Tibial artery (tissue), 4 donors: ENCODE data around the gene CARD14.

ENCODE experiments used
- DNase-seq, 2 donors: peaks; one replicate each; pipeline ENCODE4 v3.0.0-alpha.2; 2019
- H3K27ac ChIP-seq, 2 donors: fragments of 200-600 bp; sonication (generic) in 1 of 2; 1 replicate in 1 of 2; 2 replicates in 1 of 2; pipeline ENCODE4 v1.5.1; 2018 to 2019; ENCODE audit warnings: mild to moderate bottlenecking in 1 of 2
- H3K27me3 ChIP-seq, 2 donors: fragments of 200-600 bp; sonication (generic) in 1 of 2; one replicate each; pipeline versions ENCODE4 v1.5.1 to v1.6.0; 2016 to 2019
- H3K36me3 ChIP-seq, 3 donors: fragments of 200-600 bp; sonication (generic) in 2 of 3; one replicate each; pipeline ENCODE4 v1.5.1; 2016 to 2019; ENCODE audit warnings: mild to moderate bottlenecking in 2 of 3
- H3K4me1 ChIP-seq, 4 donors: fragments of 200-600 bp; sonication (generic) in 2 of 4; 1 replicate in 3 of 4; 2 replicates in 1 of 4; pipeline ENCODE4 v1.5.1; 2016 to 2019
- H3K4me3 ChIP-seq, 2 donors: fragments of 200-600 bp; sonication (generic) in 1 of 2; 1 replicate in 1 of 2; 2 replicates in 1 of 2; pipeline ENCODE4 v1.5.1; 2018 to 2019; ENCODE audit warnings: mild to moderate bottlenecking in 2 of 2
- H3K9me3 ChIP-seq, 3 donors: fragments of 200-600 bp; sonication (generic) in 1 of 3; one replicate each; pipeline ENCODE4 v1.5.1; 2016 to 2019
- intact Hi-C: fragments of 100-400 bp; cut with DNase I; formaldehyde crosslinking; loops from one replicate; pipeline ENCODE4 v1.15.0; 2023; ENCODE audit warnings: low total_unique reads
- TF ChIP-seq, protein P1 (sequence below), 2 experiments: fragments of 200-600 bp in 1 of 2; fragments of 450-650 bp in 1 of 2; IDR thresholded peaks; one replicate each; pipeline ENCODE4 v1.5.1; 2017 to 2019; ENCODE audit warnings: antibody characterized with exemption in 2 of 2, mild to moderate bottlenecking in 1 of 2, moderate library complexity in 1 of 2

The CARD14 gene

DNA sequence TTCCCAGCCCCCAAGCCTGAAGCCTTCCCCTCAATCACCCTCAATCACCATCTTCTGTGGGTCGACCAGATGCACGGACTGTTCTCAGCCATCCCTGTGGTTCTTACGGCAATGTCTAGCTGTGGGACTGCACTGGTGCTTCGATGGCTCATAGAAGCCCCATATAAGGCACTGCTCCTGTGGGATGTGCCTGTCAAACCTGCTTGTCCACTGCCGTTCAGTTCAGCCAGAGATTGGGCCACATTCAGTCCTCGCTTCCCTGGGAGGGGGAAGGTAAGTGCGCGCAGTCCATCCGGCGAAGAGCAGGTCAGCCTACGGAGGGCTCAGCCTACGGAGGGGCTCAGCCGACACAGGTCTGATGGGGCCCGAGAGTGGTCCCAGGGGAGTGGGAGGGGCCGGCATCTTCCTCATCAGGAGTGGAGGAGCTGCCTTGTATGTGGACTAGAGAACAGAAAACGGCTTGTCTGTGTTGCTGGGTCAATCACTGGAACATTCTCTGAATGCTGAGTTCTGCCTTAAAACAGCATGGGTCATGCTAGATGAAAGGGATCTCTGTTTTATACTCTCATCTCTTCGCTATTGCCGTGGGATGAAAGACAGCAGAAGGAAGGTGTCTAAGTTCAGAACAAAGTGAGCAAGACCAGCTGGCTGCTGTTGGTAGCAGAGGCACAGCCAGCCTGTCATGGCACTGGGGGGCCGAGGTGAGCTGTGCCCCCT, at the start of gene CARD14:
Gene CARD14 (plus strand): TSS at position 247 of the 717 bp plus-strand sequence. CDS start 11,409 bp downstream, outside the sequence.
- Histone ChIP-seq H3K27ac (no peak within 1 kb of the TSS), H3K4me3 (no peak within 1 kb of the TSS), H3K4me1 (no peaks in the 10 kb centered on the region), H3K36me3 (no peaks in the 10 kb centered on the region), H3K9me3 (no peaks in the 10 kb centered on the region), H3K27me3 (peaks cover 0 to 15% of the 10 kb centered on the region in 2 donors)
- DNase-seq, result no peak
- intact Hi-C loops, result no loop called here
- TF ChIP-seq, protein P1, sequence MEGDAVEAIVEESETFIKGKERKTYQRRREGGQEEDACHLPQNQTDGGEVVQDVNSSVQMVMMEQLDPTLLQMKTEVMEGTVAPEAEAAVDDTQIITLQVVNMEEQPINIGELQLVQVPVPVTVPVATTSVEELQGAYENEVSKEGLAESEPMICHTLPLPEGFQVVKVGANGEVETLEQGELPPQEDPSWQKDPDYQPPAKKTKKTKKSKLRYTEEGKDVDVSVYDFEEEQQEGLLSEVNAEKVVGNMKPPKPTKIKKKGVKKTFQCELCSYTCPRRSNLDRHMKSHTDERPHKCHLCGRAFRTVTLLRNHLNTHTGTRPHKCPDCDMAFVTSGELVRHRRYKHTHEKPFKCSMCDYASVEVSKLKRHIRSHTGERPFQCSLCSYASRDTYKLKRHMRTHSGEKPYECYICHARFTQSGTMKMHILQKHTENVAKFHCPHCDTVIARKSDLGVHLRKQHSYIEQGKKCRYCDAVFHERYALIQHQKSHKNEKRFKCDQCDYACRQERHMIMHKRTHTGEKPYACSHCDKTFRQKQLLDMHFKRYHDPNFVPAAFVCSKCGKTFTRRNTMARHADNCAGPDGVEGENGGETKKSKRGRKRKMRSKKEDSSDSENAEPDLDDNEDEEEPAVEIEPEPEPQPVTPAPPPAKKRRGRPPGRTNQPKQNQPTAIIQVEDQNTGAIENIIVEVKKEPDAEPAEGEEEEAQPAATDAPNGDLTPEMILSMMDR (IDR thresholded peaks at IDR 0.05), result no peak

DNA sequence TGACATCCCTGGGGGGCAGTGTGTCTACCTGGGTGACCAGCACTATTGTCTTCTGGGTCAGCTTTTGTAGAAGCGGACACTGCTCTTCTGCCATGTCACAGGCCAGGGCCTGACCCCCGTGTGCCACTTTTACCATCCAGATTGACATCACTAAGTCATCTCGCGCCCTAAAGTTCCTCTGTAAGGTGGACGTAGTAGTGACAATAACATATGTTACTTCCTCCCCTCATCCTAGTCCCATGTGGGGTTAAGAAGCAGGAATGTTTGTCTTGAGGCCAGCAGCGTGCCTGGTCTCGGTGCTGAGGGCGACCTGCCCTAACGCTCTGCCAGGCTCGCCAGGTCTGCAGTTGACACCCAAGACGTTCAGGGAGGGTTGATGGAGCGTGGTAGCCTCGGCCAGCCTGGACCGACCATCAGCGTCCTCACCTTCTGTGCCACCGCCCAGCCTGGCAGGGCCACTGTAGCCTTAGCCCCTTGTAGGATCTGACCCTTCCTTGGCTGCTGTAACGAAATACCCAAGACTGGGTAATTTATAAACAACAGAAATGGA, 47.7 kb upstream of the CARD14 start:
- Histone ChIP-seq H3K4me1 (peaks cover 0 to 7% (median 0%) of the 10 kb centered on the region in 4 donors), H3K4me3 (no peak overlapping the region), H3K27me3 (peaks cover 0 to 23% of the 10 kb centered on the region in 2 donors), H3K9me3 (no peaks in the 10 kb centered on the region), H3K27ac (no peak overlapping the region), H3K36me3 (peaks cover 0 to 29% (median 6%) of the 10 kb centered on the region in 3 donors)
- intact Hi-C loops, result no loop called here
- TF ChIP-seq, protein P1 (IDR thresholded peaks at IDR 0.05), result no peak
- no peak for DNase-seq

DNA sequence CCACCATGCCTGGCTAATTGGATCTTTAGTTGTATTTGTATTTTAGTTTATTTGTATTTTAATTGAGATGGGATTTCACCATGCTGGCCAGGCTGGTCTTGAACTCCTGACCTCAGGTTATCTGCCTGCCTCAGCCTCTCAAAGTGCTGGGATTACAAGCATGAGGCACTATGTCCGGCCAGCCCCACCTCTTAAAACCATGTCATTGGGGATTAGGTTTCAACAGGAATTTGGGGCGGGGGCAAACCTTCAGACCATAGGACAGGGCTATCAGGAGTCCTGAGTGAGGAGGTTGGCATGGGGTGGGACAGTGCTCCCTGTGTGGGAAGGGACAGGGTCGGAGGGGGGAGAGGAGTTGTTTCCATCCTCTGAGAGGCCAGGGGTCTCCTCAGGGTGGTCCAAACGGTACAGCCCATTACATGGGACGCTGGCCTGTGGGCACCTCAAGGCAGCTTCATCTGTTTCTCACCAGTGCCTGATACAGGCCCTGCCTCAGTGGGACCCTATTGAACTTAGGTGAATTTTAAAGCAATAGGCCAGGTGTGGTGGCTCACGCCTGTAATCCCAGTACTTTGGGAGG, 46.8 kb upstream of the CARD14 start:
- no peak overlapping the region for H3K27ac ChIP-seq
- DNase-seq, result no peak
- H3K4me1 ChIP-seq, result peaks cover 0 to 7% (median 0%) of the 10 kb centered on the region in 4 donors
- peaks cover 0 to 20% (median 6%) of the 10 kb centered on the region in 3 donors for H3K36me3 ChIP-seq
- intact Hi-C loops, result no loop called here
- H3K4me3 ChIP-seq, result no peak overlapping the region
- TF ChIP-seq, protein P1 (IDR thresholded peaks at IDR 0.05), result no peak
- H3K27me3 ChIP-seq, result peaks cover 0 to 23% of the 10 kb centered on the region in 2 donors
- no peaks in the 10 kb centered on the region for H3K9me3 ChIP-seq

DNA sequence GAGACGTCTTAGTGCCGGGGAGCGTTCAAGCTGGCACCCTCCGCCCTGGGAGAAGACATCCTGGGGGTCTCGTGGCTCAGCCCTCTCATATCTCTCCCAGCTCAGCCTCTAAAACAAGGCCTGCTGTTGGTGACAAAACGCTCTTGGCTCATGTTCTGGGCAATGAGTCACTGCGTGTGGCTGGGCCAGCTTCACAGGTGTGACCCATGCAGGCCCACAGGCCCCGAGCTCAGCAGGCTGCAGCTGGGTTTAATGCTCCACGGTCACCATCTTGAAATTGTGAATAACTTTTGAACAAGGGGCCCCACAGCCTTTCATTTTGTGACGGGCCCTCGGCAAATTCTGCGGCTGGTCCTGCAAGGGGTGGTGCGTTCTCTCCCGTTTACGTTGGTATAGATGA, 46.0 kb upstream of the CARD14 start:
- Histone ChIP-seq H3K9me3 (no peaks in the 10 kb centered on the region), H3K27ac (no peak overlapping the region), H3K4me3 (no peak overlapping the region), H3K4me1 (peaks cover 0 to 7% (median 0%) of the 10 kb centered on the region in 4 donors), H3K36me3 (peaks cover 0 to 13% (median 0%) of the 10 kb centered on the region in 3 donors), H3K27me3 (peaks cover 0 to 23% of the 10 kb centered on the region in 2 donors)
- intact Hi-C loops, result no loop called here
- DNase-seq, result no peak
- TF ChIP-seq, protein P1 (IDR thresholded peaks at IDR 0.05), result no peak

DNA sequence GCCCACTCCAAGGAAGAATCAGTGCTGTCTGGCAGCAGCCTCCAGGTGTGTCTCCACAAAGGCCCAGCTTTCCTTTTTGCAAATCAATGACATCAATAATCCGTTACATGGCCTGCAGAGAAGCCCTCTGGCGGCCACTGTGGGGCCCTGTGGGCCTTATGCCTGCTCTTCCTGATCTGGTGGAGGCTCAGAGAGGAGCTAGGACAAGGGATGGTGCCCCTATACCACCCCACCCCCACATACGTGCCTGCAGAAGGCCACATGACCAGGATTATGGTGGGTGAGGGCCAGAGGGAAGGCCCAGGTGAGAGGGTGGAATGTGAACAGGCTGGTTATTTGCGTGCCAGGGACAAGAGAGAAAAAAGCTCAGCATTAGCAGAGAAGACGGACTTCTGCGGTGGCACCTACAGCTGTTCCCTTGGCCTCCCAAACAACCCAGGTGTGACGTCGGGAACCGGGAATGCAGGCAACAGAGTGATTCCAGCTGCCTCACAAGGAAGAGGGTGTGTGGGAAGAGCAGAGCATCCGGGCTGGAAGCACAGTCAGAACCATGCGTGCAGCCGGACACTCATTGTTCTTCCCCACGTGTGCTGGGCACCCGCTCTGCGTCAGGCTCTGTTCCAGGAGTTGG, 45.4 kb upstream of the CARD14 start:
- Histone ChIP-seq H3K36me3 (peaks cover 0 to 6% (median 0%) of the 10 kb centered on the region in 3 donors), H3K4me3 (no peak overlapping the region), H3K27me3 (peaks cover 0 to 23% of the 10 kb centered on the region in 2 donors), H3K27ac (no peak overlapping the region), H3K9me3 (no peaks in the 10 kb centered on the region), H3K4me1 (peaks cover 0 to 7% (median 0%) of the 10 kb centered on the region in 4 donors)
- TF ChIP-seq, protein P1 (IDR thresholded peaks at IDR 0.05), result no peak
- intact Hi-C loops, result no loop called here
- no peak for DNase-seq
